AG04450 (cell line): ENCODE data around the gene HENMT1. TPM values are rescaled to one million over a fixed set of nuclear protein-coding genes. Genes with fewer than 3 reads are reported as not detected.

ENCODE experiments used
- CTCF ChIA-PET: fragments of 300-600, 350-600 bp; formaldehyde crosslinking; extraction: SDS; loops from one replicate; lab custom pipeline; 2022; ENCODE audit warnings: antibody characterized with exemption, inconsistent platforms; lab: Charles Lee
- POLR2A ChIA-PET: fragments of 350-600 bp; formaldehyde crosslinking; extraction: SDS; loops from one replicate; lab custom pipeline; 2021; ENCODE audit warnings: antibody characterized with exemption, inconsistent platforms; lab: Yijun Ruan, JAX
- DNase-seq: peaks from one replicate; pipeline ENCODE4 v3.0.0-alpha.2; 2011; ENCODE audit warnings: low read depth, low spot score
- H3K27ac ChIP-seq: one replicate; pipeline ENCODE4 v1.5.1; 2012; ENCODE audit warnings: low read depth, low read length, control low read depth
- H3K27me3 ChIP-seq: one replicate; pipeline ENCODE4 v1.6.0; 2012; ENCODE audit warnings: low read length; ENCODE audit not compliant: control insufficient read depth, insufficient read depth
- H3K4me3 ChIP-seq: 2 replicates; pipeline ENCODE4 v1.5.1; 2011; ENCODE audit warnings: mild to moderate bottlenecking, low read depth, low read length, control low read depth
- H3K9me3 ChIP-seq: 2 replicates; pipeline ENCODE4 v1.5.1; 2012; ENCODE audit warnings: low read length; ENCODE audit not compliant: control insufficient read depth, insufficient read depth
- polyA plus RNA-seq: library from polyadenylated mRNA; depleted of rRNA; stranded (reverse); fragments of >200 nt; gene quantifications from 2 replicates; pipeline ENCODE4 v1.2.3, GENCODE V29; 2011
- TF ChIP-seq, protein P1 (sequence below): IDR thresholded peaks from 2 replicates; pipeline ENCODE4 v1.5.1; 2011; ENCODE audit warnings: low read depth, low read length, control low read depth, inconsistent platforms

HENMT1 gene
- polyA plus RNA-seq, 1 experiment = 2.3 TPM

DNA sequence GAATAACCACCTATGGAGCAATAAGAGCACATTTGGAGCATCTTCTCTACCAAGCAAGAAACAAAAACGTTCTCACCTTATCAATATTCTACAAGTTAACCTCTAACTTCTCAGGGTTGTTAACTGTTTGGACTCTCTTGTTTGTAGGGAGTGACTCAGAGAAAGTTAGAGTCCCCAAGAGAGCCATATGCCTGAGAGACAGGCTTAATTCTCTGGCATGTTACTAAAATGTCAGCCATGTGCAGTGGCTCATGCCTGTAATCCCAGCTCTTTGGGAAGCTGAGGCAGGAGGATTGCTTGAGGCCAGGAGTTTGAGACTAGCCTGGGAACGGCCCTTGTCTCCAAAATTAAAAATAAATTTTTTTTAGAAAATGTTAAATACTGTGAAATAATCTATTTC is 4.2 kb upstream of the HENMT1 start:
- Histone ChIP-seq H3K9me3 (no peaks in the 10 kb centered on the region; the same call in 1 of the 2 replicates), H3K27me3 (peaks cover under 1% of the 10 kb centered on the region), H3K4me3 (no peak overlapping the region), H3K27ac (no peak overlapping the region)
- ChIA-PET POLR2A (no interaction called here), CTCF (no interaction called here)
- DNase-seq = no peak
- TF ChIP-seq, protein P1, sequence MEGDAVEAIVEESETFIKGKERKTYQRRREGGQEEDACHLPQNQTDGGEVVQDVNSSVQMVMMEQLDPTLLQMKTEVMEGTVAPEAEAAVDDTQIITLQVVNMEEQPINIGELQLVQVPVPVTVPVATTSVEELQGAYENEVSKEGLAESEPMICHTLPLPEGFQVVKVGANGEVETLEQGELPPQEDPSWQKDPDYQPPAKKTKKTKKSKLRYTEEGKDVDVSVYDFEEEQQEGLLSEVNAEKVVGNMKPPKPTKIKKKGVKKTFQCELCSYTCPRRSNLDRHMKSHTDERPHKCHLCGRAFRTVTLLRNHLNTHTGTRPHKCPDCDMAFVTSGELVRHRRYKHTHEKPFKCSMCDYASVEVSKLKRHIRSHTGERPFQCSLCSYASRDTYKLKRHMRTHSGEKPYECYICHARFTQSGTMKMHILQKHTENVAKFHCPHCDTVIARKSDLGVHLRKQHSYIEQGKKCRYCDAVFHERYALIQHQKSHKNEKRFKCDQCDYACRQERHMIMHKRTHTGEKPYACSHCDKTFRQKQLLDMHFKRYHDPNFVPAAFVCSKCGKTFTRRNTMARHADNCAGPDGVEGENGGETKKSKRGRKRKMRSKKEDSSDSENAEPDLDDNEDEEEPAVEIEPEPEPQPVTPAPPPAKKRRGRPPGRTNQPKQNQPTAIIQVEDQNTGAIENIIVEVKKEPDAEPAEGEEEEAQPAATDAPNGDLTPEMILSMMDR = no peak

DNA sequence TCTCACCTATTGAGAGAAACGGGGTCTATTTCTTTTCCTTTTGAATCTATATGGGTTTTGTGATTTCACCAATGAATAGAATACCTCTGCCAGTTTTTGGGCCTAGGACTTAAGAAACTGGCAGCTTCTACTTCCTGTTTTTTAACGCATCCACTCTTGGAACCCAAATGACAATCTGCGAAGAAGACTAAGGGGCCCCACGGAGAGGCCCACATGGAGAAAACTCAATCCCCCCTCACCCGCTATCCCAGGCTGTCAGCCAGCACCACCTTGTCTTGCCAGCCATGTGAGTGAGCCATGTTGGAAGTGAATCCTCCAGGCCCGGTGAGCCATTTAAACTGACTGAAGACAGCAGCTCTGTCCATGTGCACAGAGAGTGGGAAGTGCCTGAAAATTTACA is 3.6 kb upstream of the HENMT1 start:
- ChIA-PET CTCF (no interaction called here), POLR2A (no interaction called here)
- TF ChIP-seq, protein P1 = no peak

DNA sequence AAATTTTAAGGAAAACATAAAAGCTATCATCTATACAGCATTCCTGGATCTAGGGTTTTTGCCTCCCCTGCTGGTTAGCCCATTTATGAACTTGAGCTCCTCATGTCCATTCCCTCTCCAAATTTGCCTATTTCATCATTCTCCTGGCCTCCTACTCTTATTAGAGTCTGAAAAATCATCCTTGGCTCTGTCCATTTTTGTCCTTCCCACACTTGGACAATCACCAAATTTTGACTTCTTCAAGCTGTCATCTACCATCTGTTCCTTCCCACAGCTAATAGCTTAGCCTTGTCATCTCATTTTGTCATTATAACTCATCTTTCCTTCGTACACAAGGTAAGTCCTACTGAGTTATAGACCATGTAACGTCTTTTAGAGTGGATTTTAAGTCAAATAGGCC is 2.2 kb upstream of the HENMT1 start:
- no peak for DNase-seq
- no peak overlapping the region for H3K27ac ChIP-seq
- CTCF ChIA-PET = interaction anchor here (0.6 to 0.9 kb wide), 2 partner anchors 93 to 881 kb away, joined by 3 read pairs; no protein-coding TSS in a partner anchor

More for the DNA sequence above, 3.6 kb upstream of the HENMT1 start:
- Histone ChIP-seq H3K9me3 (no peaks in the 10 kb centered on the region; the same call in 1 of the 2 replicates), H3K4me3 (no peak overlapping the region), H3K27me3 (no peaks in the 10 kb centered on the region), H3K27ac (no peak overlapping the region)
- no peak for DNase-seq

DNA sequence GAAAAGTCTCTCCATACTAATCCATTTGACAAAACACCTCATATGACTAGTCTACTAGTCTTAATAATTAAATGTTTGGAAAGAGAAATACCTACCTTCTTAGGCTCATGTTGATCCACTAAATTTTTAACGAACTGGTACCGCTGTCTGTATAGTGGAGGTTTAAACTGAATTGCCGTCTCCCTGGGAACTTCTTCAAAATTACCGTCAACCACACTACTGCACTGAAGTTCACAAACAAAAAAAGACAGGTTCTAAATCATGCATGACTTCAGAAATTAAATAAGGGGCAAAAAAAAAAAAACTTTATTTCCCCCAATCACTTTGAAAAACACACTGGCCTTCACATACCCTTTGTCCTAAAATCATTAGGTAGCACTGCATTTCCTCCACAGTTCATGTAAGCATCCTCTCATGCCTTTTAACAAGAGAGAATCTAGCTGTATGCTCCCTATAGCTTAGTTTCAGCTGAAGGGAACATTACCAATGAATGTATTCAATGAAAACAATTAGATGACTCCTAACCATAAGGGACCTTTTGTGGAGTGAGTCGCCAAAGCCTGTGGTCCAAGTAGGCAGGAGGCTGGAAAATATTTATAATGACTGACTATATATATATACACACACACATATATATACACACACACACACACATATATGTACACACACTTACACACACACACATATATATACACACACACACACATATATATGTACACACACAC is 3.4 kb downstream of the HENMT1 start:
- no peaks in the 10 kb centered on the region for H3K9me3 ChIP-seq
- no peak overlapping the region for H3K27ac ChIP-seq
- DNase-seq = no peak
- H3K4me3 ChIP-seq = no peak overlapping the region
- TF ChIP-seq, protein P1 = no peak
- ChIA-PET POLR2A (no interaction called here), CTCF (interaction anchor here (1.5 kb wide), 1 partner anchor 13 kb away, joined by 3 read pairs; no protein-coding TSS in a partner anchor)
- no peaks in the 10 kb centered on the region for H3K27me3 ChIP-seq

More for the DNA sequence above, 2.2 kb upstream of the HENMT1 start:
- no peaks in the 10 kb centered on the region for H3K27me3 ChIP-seq
- no peak overlapping the region for H3K4me3 ChIP-seq
- POLR2A ChIA-PET = interaction anchor here (1.5 kb wide), 1 partner anchor 29 kb away, joined by 5 read pairs; the partner anchor contains the start of gene PRPF38B
- TF ChIP-seq, protein P1 = no peak
- no peaks in the 10 kb centered on the region; the same call in 1 of the 2 replicates for H3K9me3 ChIP-seq

DNA sequence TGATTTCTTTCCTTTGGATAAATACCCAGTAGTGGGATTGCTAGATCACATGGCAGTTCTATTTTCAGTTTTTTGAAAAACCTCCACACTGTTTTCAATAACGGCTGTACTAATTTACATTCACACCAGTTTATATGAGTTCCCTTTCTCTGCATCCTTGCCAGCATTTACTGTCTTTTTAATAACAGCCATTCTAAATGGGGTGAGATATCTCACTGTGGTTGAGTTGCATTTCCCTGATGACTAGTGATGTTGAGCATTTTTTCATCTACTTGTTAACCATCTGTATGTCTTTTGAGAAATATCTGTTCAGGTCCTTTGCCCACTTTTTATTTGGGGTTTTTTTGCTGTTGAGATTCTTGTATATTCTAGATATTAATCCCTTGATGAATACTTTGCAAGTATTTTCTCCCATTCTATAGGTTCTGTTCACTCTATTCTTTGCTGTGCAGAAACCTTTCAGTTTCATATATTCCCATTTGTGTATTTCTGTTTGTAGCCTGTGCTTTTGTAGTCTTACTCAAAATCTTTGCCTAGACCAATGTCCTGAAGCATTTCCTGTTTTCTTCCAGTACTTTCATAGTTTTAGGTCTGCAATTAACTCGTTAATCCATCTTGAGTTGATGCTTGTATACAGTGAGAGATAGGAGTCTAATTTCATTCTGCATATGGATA is 7.3 kb downstream of the HENMT1 start:
- ChIA-PET POLR2A (no interaction called here), CTCF (no interaction called here)
- DNase-seq = no peak
- Histone ChIP-seq H3K27me3 (no peaks in the 10 kb centered on the region), H3K4me3 (no peak overlapping the region), H3K9me3 (no peaks in the 10 kb centered on the region), H3K27ac (no peak overlapping the region)
- TF ChIP-seq, protein P1 = no peak
